Head of caudate nucleus (tissue), 42 donors: ENCODE data around the gene CCDC144A.
"Not testable (repeated sequence)": the region's sequence is repeated elsewhere in the genome, so short reads cannot be mapped to it uniquely, and the experiment has no call there.

ENCODE experiments used
- DNase-seq, 42 donors: peaks; one replicate each; pipeline versions ENCODE4 v3.0.0 to v3.0.0-alpha.2; 2020 to 2021; ENCODE audit warnings: mixed read lengths in 7 of 42
- intact Hi-C: fragments of 100-400 bp; cut with DNase I; formaldehyde crosslinking; loops from one replicate; pipeline ENCODE4 v1.15.0; 2022

The CCDC144A gene

DNA sequence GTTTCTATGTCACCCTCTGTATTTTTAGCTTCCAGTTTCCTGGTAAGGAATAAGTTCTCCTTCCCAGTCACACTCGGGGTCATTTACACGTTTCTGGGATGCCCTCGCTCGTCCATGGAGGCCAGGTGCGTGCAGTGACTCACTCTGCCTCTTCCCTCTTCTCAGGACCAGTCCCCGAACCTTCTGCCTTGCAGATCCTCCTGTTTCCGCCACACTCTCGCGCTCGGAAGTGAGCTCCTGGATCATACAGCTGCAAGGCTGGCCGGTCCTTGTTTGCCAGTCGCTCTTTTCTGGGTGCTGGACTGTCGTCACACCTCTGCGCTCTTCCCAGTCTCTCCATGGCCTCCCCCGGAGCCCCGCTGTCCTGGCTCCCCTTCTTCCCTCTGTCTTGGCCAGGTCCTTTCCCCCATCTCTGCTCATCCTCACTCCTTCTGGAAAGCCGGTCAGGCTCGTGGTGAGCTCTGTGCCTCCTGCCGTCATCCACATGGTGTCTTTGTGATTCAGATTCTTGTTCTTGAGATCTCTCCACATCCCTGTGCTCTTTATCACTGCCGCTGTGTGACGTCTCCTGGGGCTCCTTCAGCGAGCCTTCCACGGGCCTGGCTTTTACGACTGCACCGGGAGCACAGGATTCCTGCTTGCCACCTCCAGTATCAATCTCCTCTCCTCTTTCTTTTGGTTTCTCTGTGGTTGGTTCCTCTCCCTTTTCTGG is 55.6 kb downstream of the CCDC144A start:
- DNase-seq, result peak in 7 of 42 donors; percentile 1 to 43 (median 19)
- intact Hi-C loops, result not testable (repeated sequence)

DNA sequence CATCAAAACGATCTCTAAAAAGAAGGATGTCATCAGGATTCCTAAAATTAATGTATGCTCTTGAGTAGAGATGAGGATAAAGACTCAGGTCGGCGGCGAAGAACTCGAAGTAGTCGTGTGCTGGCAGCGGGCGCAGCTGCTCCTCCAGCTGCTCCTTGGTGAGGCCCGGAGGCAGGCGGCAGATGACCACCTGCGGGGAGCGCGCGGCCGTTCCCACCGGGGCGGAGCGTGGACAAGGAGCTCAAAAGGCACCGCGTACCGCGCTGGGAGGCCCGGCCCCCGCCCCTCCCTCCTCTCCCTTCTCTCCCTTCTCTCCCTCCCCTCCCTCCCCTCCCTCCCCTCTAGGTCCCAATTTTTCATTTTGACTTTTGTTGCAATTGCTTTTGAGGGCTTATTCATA is 56.5 kb downstream of the CCDC144A start:
- DNase-seq, result not testable (repeated sequence)

DNA sequence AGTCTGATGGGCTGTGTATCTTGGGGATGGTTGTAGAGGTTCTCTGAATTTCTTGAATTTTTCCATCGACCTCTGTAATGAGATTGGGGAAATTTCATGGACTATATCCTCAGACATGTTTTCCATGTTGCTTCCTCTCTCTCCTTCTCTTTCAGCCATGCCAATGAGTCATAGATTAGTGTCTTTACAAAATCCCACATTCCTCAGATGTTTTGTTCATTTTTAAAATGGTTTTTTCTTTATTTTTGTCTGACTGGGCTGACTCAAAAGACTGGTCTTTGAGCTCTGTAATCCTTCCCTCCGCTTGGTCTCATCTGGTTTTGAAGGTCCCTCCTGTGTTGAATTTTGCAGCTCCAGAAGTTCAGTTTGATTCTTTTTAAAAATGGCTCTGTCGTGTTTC is 60.5 kb downstream of the CCDC144A start:
- intact Hi-C loops, DNase-seq: not testable (repeated sequence)

More for the DNA sequence above, 56.5 kb downstream of the CCDC144A start:
- intact Hi-C loops, result not testable (repeated sequence)

DNA sequence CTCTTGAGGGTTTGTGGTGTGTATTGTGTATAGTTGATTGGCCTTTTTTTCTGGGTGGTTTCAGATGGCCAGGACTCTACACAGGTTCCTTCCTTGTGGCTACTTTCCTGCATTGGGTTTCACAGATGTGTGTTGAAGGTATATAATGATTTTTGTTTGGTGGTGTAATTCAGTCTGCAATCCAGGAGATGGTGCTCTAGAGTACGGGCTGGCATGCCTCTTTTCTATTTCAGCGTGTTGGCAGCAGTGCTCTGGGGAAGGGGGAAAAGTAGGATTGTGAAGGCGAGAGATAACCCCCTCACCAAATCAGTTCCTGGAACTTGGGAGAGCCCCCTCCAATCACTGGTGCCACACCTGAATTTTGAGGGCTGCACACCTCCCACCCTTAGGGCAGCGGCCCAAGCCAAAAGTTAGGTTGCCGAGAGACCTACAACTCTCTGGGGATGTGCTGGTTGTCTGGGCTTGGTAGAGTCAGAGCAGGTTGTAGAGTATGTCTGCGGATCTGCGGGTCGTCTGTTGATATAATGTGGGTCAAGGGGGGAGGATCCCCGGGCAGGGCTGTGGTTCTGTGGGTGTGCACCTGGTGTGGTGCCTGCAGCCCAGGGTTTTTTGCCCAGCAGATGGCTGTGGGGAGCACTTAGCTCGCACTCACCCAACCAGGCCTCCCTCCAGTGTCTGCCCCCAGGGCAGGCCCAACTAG is 61.3 kb downstream of the CCDC144A start:
- intact Hi-C loops, result not testable (repeated sequence)
- DNase-seq, result peak in 21 of 42 donors; percentile 2 to 50 (median 18)

DNA sequence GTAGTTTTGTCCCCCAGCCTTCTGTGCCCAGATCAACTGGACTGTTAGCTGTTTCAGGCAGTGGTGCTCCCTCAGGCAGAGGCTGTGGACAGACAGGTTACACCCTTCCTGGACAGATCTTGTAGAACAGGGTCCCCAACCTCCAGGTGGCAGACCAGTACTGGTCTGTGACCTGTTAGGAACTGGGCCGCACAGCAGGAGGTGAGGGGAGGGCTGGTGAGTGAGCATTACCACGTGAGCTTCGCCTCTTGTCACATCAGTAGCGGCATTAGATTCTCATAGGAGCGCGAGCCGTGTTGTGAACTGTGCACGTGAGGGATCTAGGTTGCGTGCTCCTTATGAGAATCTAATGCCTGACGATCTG is 61.9 kb downstream of the CCDC144A start:
- intact Hi-C loops, DNase-seq: not testable (repeated sequence)

DNA sequence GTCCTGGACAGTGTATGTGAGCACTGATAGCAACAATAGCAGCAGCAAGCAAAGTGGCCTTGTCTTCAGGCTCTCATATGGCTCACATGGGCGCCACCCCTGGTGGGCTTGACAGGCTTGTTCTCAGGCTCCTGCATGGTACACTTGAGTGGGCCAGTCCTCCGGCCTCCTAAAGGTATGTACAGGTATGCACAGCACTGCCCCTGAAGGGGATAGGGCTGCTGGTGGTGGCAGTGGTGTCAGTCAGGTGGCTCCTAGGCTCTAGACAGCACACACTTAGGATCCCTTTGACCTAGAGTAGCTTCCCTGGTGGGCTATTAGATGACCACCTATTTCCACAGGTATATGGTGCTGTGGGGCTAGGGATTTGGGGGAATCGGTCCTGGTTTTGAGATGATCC is 67.5 kb downstream of the CCDC144A start:
- intact Hi-C loops, result not testable (repeated sequence)

DNA sequence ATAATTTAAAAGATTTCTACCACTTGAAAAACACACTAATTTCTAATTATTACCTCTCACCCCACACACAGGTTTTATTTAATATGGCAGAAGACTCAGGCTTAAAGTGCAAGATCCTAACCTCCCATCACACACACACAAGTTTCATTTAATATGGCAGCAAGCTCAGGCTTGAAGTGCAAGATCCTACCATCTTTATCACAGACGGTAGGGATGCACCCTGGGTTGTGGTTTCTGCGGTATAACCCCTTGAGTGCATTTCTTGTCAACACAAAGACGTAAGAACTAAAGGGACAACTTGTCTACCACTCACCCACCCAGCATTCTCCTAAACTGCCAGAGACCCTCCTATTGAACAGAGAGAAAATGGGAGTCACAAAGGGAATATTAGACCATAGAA is 68.1 kb downstream of the CCDC144A start:
- DNase-seq, intact Hi-C loops: not testable (repeated sequence)

More for the DNA sequence above, 67.5 kb downstream of the CCDC144A start:
- not testable (repeated sequence) for DNase-seq

DNA sequence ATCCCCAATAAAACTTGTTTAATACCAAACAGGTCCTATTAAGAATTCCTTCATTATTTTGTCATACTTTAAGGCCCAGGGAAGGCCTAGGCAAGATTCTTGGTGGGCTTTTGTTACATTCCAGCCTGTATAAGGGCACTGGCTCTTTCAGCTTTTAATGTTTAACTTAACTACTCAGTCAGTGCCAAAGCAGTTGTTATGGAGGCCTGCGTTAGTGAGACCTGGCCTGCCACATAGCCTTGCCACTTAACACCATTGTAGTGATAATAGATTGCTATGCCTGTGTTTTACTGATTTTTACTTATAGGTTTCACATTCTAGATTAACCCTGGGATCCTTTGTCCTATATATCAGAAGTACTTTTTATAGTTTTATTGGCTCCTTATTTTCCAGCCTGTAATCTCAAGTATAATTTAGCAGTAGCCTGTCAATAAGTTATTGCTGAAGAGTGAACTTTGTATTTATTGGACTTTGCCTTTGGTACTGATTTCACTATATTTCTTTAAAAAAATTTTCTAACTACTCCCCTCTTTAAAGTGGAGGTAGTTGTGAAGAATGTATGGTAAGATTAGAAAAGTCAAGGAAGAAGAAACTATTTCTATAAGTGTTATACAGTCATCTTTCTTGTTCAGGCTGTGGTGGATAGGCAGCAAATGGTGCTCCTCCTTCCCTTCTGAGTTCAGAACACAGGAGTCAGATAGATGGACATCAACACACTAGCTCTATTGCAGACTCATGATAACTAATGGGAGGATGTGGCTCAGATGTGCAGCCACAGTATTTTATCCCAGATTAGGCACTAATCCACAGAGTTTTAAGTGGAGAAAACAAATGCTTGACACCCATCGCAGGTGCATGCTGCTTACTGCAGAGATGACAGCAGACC is 78.5 kb downstream of the CCDC144A start:
- DNase-seq, intact Hi-C loops: not testable (repeated sequence)

DNA sequence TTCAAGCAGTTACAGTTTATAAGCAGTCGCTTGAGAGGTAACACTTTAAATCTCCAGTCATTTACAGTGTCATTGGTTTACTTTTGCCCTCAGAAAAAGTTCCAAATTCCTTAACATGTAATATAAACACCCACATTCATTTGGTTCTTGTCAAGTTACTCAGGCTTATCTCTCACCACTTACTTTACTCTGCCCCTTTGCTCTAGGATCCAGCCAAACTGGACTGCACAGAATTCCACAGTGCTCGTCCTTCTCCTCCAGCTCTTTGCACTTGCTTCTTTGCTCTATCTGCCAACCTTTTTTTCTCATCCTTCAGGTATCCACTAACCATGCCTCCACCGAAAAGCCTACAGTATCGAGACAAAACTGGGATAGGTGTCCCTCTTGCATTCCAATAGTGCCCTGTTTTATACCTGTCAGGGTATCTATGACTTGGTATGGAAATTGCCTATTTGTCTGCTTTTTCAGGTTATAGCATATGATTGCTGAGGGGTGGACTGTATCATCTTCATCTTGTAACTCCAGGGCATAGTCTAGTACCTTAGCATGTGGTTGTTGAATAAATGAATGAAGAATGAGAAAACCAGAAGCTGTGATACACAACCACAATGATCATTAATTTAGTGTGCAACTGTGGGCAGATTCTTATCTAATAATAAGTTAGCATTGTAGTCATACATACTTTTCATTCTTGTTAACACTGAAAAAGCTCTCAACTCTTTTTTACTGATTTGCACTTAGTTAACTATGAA is 82.5 kb downstream of the CCDC144A start:
- DNase-seq, intact Hi-C loops: not testable (repeated sequence)

DNA sequence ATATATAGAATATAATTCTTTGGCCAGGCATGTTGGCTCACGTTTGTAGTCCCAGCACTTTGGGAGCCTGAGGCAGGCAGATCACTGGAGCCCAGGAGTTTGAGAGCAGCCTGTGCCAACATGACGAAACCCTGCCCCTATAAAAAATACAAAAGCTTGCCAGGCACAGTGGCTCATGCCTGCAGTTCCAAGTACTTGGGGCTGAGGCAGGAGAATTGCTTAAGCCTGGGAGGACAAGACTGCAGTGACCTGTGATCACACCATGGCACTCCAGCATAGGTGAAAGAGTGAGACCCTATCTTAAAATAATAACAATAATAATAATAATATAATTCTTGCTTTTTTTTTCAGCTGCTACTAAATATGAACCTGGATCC is 83.1 kb downstream of the CCDC144A start:
- intact Hi-C loops, DNase-seq: not testable (repeated sequence)

DNA sequence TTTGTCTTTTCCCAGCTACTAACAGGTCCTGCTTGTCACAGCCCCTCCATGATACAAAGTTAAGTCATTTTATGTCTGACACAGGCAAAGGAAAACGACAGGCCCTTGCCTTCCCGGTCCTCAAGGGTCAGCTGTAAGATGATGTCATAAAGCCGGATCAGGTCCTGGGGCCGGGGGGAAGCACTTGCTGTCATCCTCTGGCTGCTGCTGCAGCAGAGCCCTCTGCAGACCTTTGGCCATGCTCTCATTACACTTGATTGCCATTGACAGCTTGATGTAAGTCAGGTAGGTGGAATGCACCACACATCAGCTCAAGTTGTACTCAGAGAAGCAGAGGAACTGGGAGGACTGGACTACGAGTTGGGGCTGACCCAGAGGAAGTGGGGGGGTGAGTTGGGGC is 97.8 kb downstream of the CCDC144A start:
- intact Hi-C loops, DNase-seq: not testable (repeated sequence)

DNA sequence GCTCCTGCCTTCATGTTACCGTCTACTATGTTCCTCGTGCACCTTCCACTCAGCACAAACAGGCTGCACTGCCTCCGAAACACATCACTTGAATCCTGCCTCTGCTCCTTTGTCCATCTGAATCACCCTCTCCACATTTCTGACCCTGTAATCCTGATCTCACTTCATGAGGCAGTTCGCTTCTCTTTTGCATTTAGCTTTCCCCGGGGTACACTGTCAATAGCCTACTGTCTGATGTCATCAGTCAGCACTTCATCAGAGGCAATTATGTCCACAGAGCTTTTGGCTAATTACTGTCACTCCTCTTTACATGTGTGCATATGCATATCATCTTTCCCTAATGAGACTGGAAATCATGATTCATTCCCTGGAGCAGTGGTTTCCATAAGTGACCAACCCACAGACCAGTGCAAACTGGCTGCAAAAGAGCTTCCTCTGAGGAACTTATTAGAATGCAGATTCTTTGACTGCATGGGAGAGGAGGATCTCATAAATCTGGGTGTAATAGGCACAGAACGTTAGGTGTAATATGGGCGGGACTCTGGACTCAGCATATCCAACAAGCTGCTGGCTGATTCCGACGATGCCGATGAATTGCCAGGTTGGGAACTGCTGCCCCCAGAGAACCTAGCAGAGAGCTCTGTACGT is 99.0 kb downstream of the CCDC144A start:
- DNase-seq, intact Hi-C loops: not testable (repeated sequence)

DNA sequence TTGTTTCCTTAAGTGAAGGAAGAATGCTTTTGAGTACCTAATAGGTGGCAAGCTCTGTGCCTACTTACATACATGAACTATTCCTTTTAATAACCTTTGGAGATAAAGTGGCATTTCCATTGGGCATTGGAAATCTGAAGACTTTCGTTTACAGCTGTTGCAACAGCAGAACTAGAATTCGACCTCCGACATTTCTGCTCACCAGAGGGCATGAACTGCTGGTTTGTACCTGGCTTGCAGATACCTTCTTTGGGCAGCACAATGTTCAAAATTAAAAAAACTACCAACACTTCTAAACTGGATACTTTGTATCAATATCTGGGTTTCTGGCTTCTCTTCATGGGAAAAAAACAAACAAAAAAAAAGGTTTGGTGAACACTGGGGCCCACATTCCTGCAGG is 99.6 kb downstream of the CCDC144A start:
- DNase-seq, intact Hi-C loops: not testable (repeated sequence)

DNA sequence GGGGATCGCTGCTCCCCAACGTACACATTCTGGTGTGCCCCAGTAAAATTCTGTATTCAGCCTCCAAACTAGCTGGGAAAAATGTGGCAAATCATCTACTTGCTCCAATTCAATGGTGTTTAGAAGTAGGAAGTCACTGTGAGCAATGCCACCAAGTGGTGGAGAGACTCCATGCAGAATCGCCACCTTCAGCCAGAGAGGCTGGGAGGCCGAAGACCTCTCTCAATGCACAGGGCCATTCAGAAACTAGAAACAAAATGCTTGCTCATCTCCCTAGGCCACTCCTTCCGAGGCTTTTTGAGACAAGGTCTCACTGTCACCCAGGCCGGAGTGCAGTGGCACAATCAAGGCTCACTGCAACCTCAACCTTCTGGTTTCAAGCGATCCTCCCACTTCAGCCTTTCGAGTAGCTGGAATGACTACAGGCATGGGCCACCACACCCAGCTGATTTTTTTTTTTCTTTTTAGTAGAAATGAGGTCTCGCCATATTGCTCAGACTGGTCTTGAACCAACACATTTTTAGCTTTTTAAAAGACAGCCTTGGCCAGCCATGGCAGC is 100.4 kb downstream of the CCDC144A start:
- DNase-seq, intact Hi-C loops: not testable (repeated sequence)

DNA sequence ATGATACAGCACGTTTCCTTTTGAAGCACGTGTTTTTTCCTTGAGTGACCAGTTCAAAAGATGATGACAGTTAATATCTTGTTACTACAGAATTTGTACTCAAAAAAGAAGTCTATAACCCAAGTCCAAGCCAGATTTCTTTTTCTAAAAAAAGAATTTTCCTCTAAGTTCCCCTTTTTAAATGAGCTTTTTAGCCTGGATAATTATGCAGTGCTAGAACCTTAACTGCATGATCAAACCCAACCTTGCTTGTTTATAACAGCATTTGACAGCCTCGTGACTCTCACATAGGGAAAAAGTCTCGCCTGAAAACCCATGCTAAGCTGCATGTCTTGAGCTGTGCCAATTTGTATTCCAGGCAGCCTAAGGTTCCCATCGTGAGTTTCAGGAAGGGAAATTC is 104.2 kb downstream of the CCDC144A start:
- intact Hi-C loops, DNase-seq: not testable (repeated sequence)

DNA sequence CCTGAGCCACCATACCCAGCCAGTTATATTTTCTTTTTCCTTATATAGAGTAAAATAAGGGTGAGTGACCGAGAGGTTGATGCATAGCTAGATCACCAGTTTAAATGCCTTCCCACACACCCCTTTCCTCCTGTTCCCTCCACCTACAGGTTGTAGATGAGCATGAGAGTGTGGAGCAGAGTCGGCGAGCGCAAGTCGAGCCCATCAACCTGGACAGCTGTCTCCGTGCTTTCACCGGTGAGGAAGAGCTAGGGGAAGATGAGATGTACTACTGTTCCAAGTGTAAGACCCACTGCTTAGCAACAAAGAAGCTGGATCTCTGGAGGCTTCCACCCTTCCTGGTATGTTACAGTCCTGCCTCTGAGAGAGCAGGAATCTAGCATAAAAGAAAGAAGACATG is 105.9 kb downstream of the CCDC144A start:
- DNase-seq, intact Hi-C loops: not testable (repeated sequence)

DNA sequence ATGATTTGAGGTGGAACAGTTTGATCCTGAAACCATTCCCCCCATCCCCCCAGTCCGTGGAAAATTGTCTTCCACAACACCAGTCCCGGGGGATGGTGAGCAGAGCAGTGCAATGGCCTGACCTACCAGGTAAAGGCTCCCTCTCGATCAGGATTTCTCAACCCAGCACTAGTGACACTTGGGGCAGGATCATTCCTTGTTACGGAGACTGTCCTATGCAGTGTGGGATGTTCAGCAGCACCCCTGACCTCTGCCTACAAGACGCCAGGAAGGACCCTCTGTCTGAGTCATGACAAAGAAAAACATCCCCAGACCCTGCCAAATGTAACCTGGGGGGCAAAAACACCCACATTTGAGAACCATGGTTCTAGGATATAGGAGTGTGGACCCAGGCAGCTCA is 114.8 kb downstream of the CCDC144A start:
- intact Hi-C loops, DNase-seq: not testable (repeated sequence)

DNA sequence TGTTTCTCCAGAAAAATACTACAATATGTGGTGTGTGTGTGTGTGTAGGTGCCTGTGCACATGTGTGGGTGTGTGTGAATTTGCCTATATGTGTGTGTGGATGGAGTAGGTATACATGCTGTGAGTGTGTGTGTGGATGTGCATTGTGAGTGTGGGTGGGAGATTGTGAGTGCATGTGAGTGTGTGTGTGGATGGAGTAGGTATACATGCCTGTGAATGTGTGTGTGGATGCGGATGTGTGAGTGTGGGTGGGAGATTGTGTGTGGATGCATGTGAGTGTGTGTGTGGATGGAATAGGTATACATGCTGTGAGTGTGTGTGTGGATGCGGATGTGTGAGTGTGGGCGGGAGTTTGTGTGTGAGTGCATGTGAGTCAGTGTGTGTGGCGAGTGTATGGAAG is 116.6 kb downstream of the CCDC144A start:
- intact Hi-C loops, DNase-seq: not testable (repeated sequence)
